IMR-90 (cell line): Measurements from ENCODE around the gene EVL. TPM values are rescaled to one million over a fixed set of nuclear protein-coding genes. Genes with fewer than 3 reads are reported as not detected.

ENCODE experiments used
- ATAC-seq: fragments of 200-7000 bp; cut with Tn5 transposase; 2 replicates; pipeline ENCODE4 v1.9.1; 2020; ENCODE audit warnings: low read depth, mild to moderate bottlenecking, moderate library complexity
- BruUV-seq: library from RNA; stranded (reverse); fragments of 400-500 nt; replicated peaks from 2 replicates; lab custom pipeline; 2021; lab: Mats Ljungman, UMichigan
- CTCF ChIA-PET: fragments of 300-600 bp; formaldehyde crosslinking; extraction: SDS; loops from one replicate; lab custom pipeline; 2021; ENCODE audit warnings: antibody characterized with exemption; lab: Yijun Ruan, JAX
- POLR2A ChIA-PET: fragments of 300-600 bp; sonication (Branson Sonifier 250); formaldehyde crosslinking; loops from one replicate; lab custom pipeline; 2022; ENCODE audit warnings: antibody characterized with exemption; ENCODE audit not compliant: unreplicated experiment; lab: Charles Lee
- DNase-seq: peaks from one replicate; pipeline ENCODE4 v3.0.0; 2013
- H2AFZ ChIP-seq: replicated peaks from 2 replicates; pipeline ENCODE3; 2013; ENCODE audit warnings: low read length, mild to moderate bottlenecking; ENCODE audit not compliant: poor library complexity
- H2AK5ac ChIP-seq: 2 replicates; pipeline ENCODE4 v1.6.1; 2013; ENCODE audit warnings: low read depth, low read length, inconsistent platforms
- H2AK9ac ChIP-seq: replicated peaks from 2 replicates; pipeline ENCODE3; 2013; ENCODE audit warnings: mild to moderate bottlenecking, low read depth, low read length, moderate library complexity; ENCODE audit not compliant: poor library complexity
- H2BK120ac ChIP-seq: 2 replicates; pipeline ENCODE4 v1.6.1; 2013; ENCODE audit warnings: low read depth, low read length, inconsistent platforms
- H2BK15ac ChIP-seq: 3 replicates; pipeline ENCODE4 v1.6.1; 2013; ENCODE audit warnings: low read depth, low read length, inconsistent platforms
- H2BK20ac ChIP-seq: 2 replicates; pipeline ENCODE4 v1.6.1; 2013; ENCODE audit warnings: low read depth, mild to moderate bottlenecking, inconsistent platforms, low read length, moderate library complexity
- H2BK5ac ChIP-seq: 2 replicates; pipeline ENCODE4 v1.6.1; 2013; ENCODE audit warnings: mild to moderate bottlenecking, low read depth, low read length, inconsistent platforms; ENCODE audit not compliant: poor library complexity, severe bottlenecking
- H3K14ac ChIP-seq: replicated peaks from 2 replicates; pipeline ENCODE4 v1.6.1; 2013; ENCODE audit warnings: low read depth, low read length, inconsistent platforms
- H3K18ac ChIP-seq: 2 replicates; pipeline ENCODE4 v1.6.1; 2013; ENCODE audit warnings: low read depth, low read length, control low read depth
- H3K23ac ChIP-seq: 2 replicates; pipeline ENCODE4 v1.6.1; 2013; ENCODE audit warnings: low read depth, low read length, inconsistent platforms
- H3K27ac ChIP-seq: 2 replicates; pipeline ENCODE4 v1.5.1; 2013; ENCODE audit warnings: mild to moderate bottlenecking, control low read depth, low read length; ENCODE audit not compliant: insufficient read depth
- H3K27me3 ChIP-seq: 2 replicates; pipeline ENCODE4 v1.6.1; 2013; ENCODE audit warnings: low read length; ENCODE audit not compliant: control insufficient read depth, insufficient read depth
- H3K36me3 ChIP-seq: 2 replicates; pipeline ENCODE4 v1.6.1; 2013; ENCODE audit warnings: low read length, mixed read lengths; ENCODE audit not compliant: control insufficient read depth, insufficient read depth
- H3K4ac ChIP-seq: 2 replicates; pipeline ENCODE4 v1.6.1; 2013; ENCODE audit warnings: low read depth, low read length, inconsistent platforms
- H3K4me1 ChIP-seq: 2 replicates; pipeline ENCODE4 v1.6.1; 2013; ENCODE audit warnings: low read length, mixed read lengths; ENCODE audit not compliant: control insufficient read depth, insufficient read depth
- H3K4me2 ChIP-seq: 2 replicates; pipeline ENCODE4 v1.6.1; 2013; ENCODE audit warnings: low read depth, mild to moderate bottlenecking, control low read depth, low read length, moderate library complexity
- H3K4me3 ChIP-seq: 2 replicates; pipeline ENCODE4 v1.5.1; 2013; ENCODE audit warnings: low read depth, mild to moderate bottlenecking, control low read depth, low read length, moderate library complexity; ENCODE audit not compliant: insufficient read depth
- H3K56ac ChIP-seq: 2 replicates; pipeline ENCODE4 v1.6.1; 2013; ENCODE audit warnings: low read length, inconsistent platforms; ENCODE audit not compliant: insufficient read depth; ENCODE audit errors: extremely low read depth
- H3K79me1 ChIP-seq, 2 experiments: 2 replicates each; pipeline ENCODE4 v1.6.1; 2013; ENCODE audit warnings: low read length in 2 of 2, inconsistent platforms in 1 of 2, low read depth in 1 of 2
- H3K9ac ChIP-seq: 2 replicates; pipeline ENCODE4 v1.6.1; 2013; ENCODE audit warnings: low read depth, low read length, control low read depth
- H3K9me1 ChIP-seq: 2 replicates; pipeline ENCODE4 v1.6.1; 2013; ENCODE audit warnings: low read length, inconsistent platforms; ENCODE audit not compliant: insufficient read depth
- H3K9me3 ChIP-seq: 2 replicates; pipeline ENCODE4 v1.6.1; 2013; ENCODE audit warnings: low read length; ENCODE audit not compliant: control insufficient read depth, insufficient read depth
- H4K20me1 ChIP-seq: 2 replicates; pipeline ENCODE4 v1.6.1; 2013; ENCODE audit warnings: low read length, inconsistent platforms; ENCODE audit not compliant: insufficient read depth
- H4K5ac ChIP-seq: 2 replicates; pipeline ENCODE4 v1.6.1; 2013; ENCODE audit warnings: mild to moderate bottlenecking, low read depth, low read length, control low read depth
- H4K8ac ChIP-seq, 2 experiments: 2 replicates each; pipeline ENCODE4 v1.6.1; 2013; ENCODE audit warnings: low read depth in 2 of 2, low read length in 2 of 2, control low read depth in 1 of 2, inconsistent platforms in 1 of 2
- H4K91ac ChIP-seq: 2 replicates; pipeline ENCODE4 v1.6.1; 2013; ENCODE audit warnings: low read depth, low read length, inconsistent platforms; ENCODE audit not compliant: insufficient read depth
- CEBPB ChIP-seq: IDR thresholded peaks from 2 replicates; pipeline ENCODE4 v1.6.1; 2012; ENCODE audit warnings: low read depth, low read length, improper control_type of control experiment
- CHD1 ChIP-seq: IDR thresholded peaks from 2 replicates; pipeline ENCODE4 v1.6.1; 2012; ENCODE audit warnings: low read depth, low read length, improper control_type of control experiment
- MAFK ChIP-seq: IDR thresholded peaks from 2 replicates; pipeline ENCODE4 v1.6.1; 2012; ENCODE audit warnings: low read depth, low read length, improper control_type of control experiment
- MAZ ChIP-seq: IDR thresholded peaks from 2 replicates; pipeline ENCODE4 v1.6.1; 2012; ENCODE audit warnings: low read depth, mild to moderate bottlenecking, low read length, improper control_type of control experiment, moderate library complexity, borderline replicate concordance
- POLR2A ChIP-seq: IDR thresholded peaks from 2 replicates; pipeline ENCODE4 v1.6.1; 2012; ENCODE audit warnings: mild to moderate bottlenecking, low read depth, low read length
- RFX5 ChIP-seq: IDR thresholded peaks from 2 replicates; pipeline ENCODE4 v1.8.0; 2012; ENCODE audit warnings: low read depth, mild to moderate bottlenecking, low read length, moderate library complexity
- WGBS, 2 experiments: methylation state at CpG; one replicate each; pipeline versions ENCODE4 v1.1.5 to v1.1.7; 2013; ENCODE audit warnings: missing lambda C conversion rate in 2 of 2; ENCODE audit not compliant: insufficient read length in 1 of 2; ENCODE audit errors: extremely low coverage in 2 of 2; 5-methylcytosine and 5-hydroxymethylcytosine counted together
- dilution Hi-C: fragments of 300-500 bp; cut with HindIII; formaldehyde crosslinking; loops from one replicate; pipeline ENCODE4 v1.14.3; 2018; ENCODE audit warnings: low sequenced_read_pairs; ENCODE audit not compliant: unreplicated experiment
- in situ Hi-C: fragments of 300-500 bp; cut with MboI; formaldehyde crosslinking; loops from 3 replicates; pipeline ENCODE4 v1.14.3; 2019; ENCODE audit warnings: low sequenced_read_pairs, inconsistent platforms, mixed read lengths
- intact Hi-C: fragments of 100-400 bp; cut with micrococcal nuclease; formaldehyde crosslinking; loops from 2 replicates; pipeline ENCODE4 v1.10.0; 2022
- polyA plus RNA-seq, 3 experiments: library from polyadenylated mRNA; depleted of rRNA; stranded (reverse); fragments of >200 nt; gene quantifications; 2 replicates each; pipeline ENCODE4 v1.2.3, GENCODE V29; 2012; ENCODE audit warnings: low replicate concordance in 1 of 3
- total RNA-seq: library from RNA; depleted of rRNA; stranded (reverse); fragments of >200 nt; gene quantifications from 2 replicates; pipeline ENCODE4 v1.2.3, GENCODE V29; 2012

EVL gene
- total and polyA plus RNA-seq, 2 of the 4 experiments (the other 2 are of a cell fraction): 7.2 to 36.5 TPM

DNA sequence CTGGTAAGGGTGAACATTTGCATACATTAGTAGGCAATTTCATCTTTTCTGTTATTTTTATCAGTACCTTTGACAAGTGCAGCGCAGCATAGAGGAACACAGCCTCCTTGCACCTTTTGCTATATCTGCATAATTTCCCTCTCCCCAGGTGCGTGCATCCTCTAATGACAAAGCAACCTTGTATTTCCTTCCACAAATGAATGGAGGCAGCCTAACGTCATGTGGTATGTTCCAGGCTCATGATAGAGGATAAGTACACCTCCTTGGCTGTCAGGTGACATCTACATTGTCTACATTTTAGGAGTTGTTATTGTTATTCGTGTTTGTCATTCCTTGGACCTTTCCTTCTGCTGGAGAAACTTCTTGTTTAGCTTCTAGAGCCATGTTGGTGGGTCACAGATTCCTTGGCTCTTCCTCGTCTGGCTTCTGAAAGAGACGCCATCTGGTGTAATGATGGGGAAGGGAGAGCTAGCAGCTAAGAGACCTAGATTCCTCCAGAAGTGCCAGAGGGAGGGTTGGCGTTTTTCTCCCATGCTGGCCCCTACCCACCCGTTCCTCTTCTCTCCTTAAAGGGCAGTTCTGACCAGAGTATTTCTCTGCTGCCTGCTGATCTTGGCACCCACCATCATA is 37.0 kb downstream of the EVL start:
- Histone ChIP-seq H3K9me3 (no peaks in the 10 kb centered on the region), H3K4me2 (no peak overlapping the region), H3K9me1 (peaks cover 27% of the 10 kb centered on the region), H3K79me1 (peaks cover 5 to 29% of the 10 kb centered on the region in 2 experiments; a peak in 2 of 4 replicates), H3K27me3 (no peaks in the 10 kb centered on the region), H3K18ac (no peak overlapping the region), H3K36me3 (peaks cover 3% of the 10 kb centered on the region), H4K20me1 (no peaks in the 10 kb centered on the region), H3K9ac (no peak overlapping the region), H4K8ac (no peak overlapping the region), H3K56ac (no peak overlapping the region), H2AK5ac (no peak overlapping the region), H4K91ac (no peak overlapping the region), H2AFZ (no peak overlapping the region), H2BK20ac (no peak overlapping the region), H2BK15ac (no peak overlapping the region), H3K27ac (no peak overlapping the region), H3K23ac (no peak overlapping the region), H4K5ac (no peak overlapping the region), H2BK5ac (no peak overlapping the region), H3K4ac (no peak overlapping the region), H3K4me1 (peaks cover 15% of the 10 kb centered on the region), H3K4me3 (no peak overlapping the region), H2BK120ac (no peak overlapping the region), H2AK9ac (no peak overlapping the region), H3K14ac (no peak overlapping the region)
- no peak for TF ChIP-seq CHD1
- no peak for TF ChIP-seq RFX5
- TF ChIP-seq POLR2A: no peak
- no peak for TF ChIP-seq CEBPB
- TF ChIP-seq MAFK: no peak
- TF ChIP-seq MAZ: no peak
- CTCF ChIA-PET: no interaction called here
- no peak for DNase-seq
- no peak for ATAC-seq
- POLR2A ChIA-PET: no interaction called here
- no TSS peak for BruUV-seq
- intact Hi-C loops (no loop called here), in situ Hi-C loops (no loop called here), dilution Hi-C loops (no loop called here)
- no CpG with 5 or more reads among the region's 8 CpGs for whole genome bisulfite sequencing, 2 experiments
